Measurements from ENCODE around the gene CDH1.

The CDH1 gene

DNA sequence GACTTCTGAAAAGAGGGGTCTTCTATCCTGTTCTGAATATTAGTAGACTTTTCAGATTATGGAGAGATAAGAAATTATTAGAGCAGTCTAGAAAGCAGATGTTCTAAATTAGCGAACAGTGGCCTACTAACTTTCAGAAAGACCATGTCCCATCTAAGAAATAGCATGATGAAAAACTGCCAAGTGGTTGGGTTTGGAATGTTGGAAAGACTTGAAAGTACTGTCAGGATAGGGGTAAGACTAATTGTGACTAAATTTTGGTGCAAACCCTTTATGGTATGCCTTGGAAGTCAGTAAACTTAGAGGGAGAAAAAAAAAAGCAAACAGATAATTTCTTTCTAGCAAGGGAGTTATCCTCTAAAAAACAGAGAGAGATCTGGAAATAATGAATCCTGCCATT, 147.3 kb downstream of the CDH1 start:
- ChIA-PET CTCF (interaction anchor here (2.5 kb wide), 1 partner anchor 38 kb away, joined by 20 read pairs; no protein-coding TSS in a partner anchor), POLR2A (ENCODE audit: low non-redundant PET) (no interaction called here)
- no peak overlapping the region for H3K27ac ChIP-seq
- TF ChIP-seq, protein P1, sequence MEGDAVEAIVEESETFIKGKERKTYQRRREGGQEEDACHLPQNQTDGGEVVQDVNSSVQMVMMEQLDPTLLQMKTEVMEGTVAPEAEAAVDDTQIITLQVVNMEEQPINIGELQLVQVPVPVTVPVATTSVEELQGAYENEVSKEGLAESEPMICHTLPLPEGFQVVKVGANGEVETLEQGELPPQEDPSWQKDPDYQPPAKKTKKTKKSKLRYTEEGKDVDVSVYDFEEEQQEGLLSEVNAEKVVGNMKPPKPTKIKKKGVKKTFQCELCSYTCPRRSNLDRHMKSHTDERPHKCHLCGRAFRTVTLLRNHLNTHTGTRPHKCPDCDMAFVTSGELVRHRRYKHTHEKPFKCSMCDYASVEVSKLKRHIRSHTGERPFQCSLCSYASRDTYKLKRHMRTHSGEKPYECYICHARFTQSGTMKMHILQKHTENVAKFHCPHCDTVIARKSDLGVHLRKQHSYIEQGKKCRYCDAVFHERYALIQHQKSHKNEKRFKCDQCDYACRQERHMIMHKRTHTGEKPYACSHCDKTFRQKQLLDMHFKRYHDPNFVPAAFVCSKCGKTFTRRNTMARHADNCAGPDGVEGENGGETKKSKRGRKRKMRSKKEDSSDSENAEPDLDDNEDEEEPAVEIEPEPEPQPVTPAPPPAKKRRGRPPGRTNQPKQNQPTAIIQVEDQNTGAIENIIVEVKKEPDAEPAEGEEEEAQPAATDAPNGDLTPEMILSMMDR (conservative IDR thresholded peaks at IDR 0.05; ENCODE audit: low read depth), result no peak
- DNase-seq (ENCODE audit: low spot score), result no peak
